Neutrophil (primary cell): ENCODE results near the gene SIRT1.

ENCODE experiments used
- H3K27ac ChIP-seq: fragments of 200-600 bp; sonication (generic); 2 replicates; pipeline ENCODE4 v1.5.1; 2016; ENCODE audit warnings: mild to moderate bottlenecking, moderate library complexity
- H3K27me3 ChIP-seq: fragments of 200-600 bp; sonication (generic); 2 replicates; pipeline ENCODE4 v1.6.0; 2016; ENCODE audit warnings: mild to moderate bottlenecking
- H3K36me3 ChIP-seq: fragments of 200-600 bp; sonication (generic); 2 replicates; pipeline ENCODE4 v1.5.1; 2017
- H3K4me1 ChIP-seq, 2 experiments: fragments of 200-600 bp in 1 of 2; sonication (generic) in 1 of 2; 1 replicate in 1 of 2; 2 replicates in 1 of 2; pipeline versions ENCODE4 v1.5.1 to v1.6.1; 2013 to 2016; ENCODE audit warnings: low read depth in 1 of 2, low read length in 1 of 2, mild to moderate bottlenecking in 1 of 2, moderate library complexity in 1 of 2; ENCODE audit not compliant: control insufficient read depth in 1 of 2, insufficient read depth in 1 of 2
- H3K4me3 ChIP-seq, 2 experiments: fragments of 200-600 bp in 1 of 2; sonication (generic) in 1 of 2; 1 replicate in 1 of 2; 2 replicates in 1 of 2; pipeline ENCODE4 v1.5.1; 2013 to 2016; ENCODE audit warnings: low read depth in 1 of 2, low read length in 1 of 2, mild to moderate bottlenecking in 1 of 2, moderate library complexity in 1 of 2
- H3K9me3 ChIP-seq: fragments of 200-600 bp; sonication (generic); 2 replicates; pipeline ENCODE4 v1.5.1; 2016
- TF ChIP-seq, protein P1 (sequence below): fragments of 200-600 bp; sonication (generic); IDR thresholded peaks from 2 replicates; pipeline ENCODE4 v1.5.1; 2016; ENCODE audit warnings: antibody characterized with exemption

Gene SIRT1

DNA sequence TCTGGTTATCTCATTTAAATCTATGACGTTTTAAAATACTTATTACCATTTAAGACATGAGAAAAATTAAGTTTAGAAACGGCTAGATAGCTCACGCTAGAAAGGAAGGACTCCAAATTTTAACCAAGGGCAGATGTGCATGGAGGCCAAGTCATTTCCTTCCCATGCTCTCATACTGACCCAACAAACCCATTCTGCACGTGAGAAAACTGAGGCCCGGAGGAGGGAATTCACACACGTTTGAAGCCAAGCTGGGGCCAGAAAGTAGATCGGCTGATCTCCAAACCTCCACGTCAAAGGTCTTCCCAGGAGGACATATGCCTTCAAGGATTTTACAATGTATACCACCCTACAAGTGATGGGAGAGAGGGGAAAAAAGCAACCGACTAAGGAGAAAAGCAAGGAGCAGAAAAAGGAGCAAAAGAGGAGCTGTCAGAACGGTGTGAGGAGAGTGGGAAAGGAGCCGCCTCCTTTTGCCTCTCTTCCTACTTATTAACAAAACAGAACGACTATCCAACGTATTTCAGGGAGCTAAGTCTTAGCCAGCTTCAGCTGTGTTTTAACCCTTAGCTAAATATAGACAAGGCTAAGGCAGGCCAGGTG, 645 bp upstream of the SIRT1 start:
- H3K9me3 ChIP-seq, result no peaks in the 10 kb centered on the region
- H3K4me1 ChIP-seq, result peaks cover 22 to 27% of the 10 kb centered on the region in 2 experiments
- peak overlapping the region; percentile 84 to 86 for H3K4me3 ChIP-seq
- H3K27ac ChIP-seq, result peak overlapping the region; percentile 98
- H3K27me3 ChIP-seq, result no peaks in the 10 kb centered on the region
- H3K36me3 ChIP-seq, result peaks cover 20% of the 10 kb centered on the region
- TF ChIP-seq, protein P1, sequence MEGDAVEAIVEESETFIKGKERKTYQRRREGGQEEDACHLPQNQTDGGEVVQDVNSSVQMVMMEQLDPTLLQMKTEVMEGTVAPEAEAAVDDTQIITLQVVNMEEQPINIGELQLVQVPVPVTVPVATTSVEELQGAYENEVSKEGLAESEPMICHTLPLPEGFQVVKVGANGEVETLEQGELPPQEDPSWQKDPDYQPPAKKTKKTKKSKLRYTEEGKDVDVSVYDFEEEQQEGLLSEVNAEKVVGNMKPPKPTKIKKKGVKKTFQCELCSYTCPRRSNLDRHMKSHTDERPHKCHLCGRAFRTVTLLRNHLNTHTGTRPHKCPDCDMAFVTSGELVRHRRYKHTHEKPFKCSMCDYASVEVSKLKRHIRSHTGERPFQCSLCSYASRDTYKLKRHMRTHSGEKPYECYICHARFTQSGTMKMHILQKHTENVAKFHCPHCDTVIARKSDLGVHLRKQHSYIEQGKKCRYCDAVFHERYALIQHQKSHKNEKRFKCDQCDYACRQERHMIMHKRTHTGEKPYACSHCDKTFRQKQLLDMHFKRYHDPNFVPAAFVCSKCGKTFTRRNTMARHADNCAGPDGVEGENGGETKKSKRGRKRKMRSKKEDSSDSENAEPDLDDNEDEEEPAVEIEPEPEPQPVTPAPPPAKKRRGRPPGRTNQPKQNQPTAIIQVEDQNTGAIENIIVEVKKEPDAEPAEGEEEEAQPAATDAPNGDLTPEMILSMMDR, result no peak

DNA sequence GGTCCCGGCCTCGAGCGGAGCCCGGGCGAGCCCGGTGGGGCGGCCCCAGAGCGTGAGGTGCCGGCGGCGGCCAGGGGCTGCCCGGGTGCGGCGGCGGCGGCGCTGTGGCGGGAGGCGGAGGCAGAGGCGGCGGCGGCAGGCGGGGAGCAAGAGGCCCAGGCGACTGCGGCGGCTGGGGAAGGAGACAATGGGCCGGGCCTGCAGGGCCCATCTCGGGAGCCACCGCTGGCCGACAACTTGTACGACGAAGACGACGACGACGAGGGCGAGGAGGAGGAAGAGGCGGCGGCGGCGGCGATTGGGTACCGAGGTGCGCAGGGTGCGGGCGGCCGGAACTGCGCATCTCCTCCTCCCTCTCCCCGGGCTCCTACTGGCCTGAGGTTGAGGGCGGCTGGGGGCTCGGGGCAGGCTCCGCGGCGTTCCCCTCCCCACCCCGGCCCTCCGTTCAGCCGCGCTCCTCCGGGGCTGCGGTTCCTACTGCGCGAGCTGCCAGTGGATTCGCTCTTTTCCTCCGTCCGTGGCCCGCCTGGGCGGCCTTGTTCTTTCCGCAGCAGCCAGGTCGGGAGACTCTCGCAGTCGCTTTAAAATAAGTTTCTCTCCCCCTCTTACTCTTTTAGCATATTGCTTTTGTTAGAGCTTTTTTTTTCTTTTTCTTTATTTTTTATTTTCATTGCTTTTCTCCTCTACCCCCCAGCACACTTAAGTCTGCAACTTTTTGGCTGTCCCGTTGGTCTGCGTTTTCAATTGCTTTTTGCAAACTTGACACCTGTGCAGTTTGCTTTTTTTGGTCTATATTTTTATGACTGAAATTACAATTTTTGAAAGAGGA, 600 bp downstream of the SIRT1 start:
- H3K4me3 ChIP-seq, result peak overlapping the region; percentile 84 to 86
- TF ChIP-seq, protein P1, result no peak
- no peaks in the 10 kb centered on the region for H3K27me3 ChIP-seq
- H3K4me1 ChIP-seq, result peaks cover 22 to 27% of the 10 kb centered on the region in 2 experiments
- peaks cover 32% of the 10 kb centered on the region for H3K36me3 ChIP-seq
- peak overlapping the region; percentile 98 for H3K27ac ChIP-seq
- no peaks in the 10 kb centered on the region for H3K9me3 ChIP-seq

DNA sequence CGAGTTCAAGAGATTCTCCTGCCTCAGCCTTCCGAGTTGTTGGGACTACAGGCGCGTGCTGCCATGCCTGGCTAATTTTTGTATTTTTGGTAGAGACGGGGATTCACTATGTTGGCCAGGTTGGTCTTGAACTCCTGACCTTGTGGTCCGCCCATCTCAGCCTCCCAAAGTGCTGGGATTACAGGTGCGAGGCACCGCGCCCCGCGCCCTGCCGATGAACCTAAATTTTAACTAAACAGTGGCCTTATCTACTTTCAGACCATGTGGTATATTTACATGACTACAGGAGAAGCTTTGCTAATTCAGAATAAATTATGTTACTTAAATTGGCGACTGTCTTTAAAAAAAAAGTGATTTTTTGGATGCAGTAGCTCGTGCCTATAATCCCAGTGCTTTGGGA, 9.2 kb downstream of the SIRT1 start:
- Histone ChIP-seq H3K27me3 (no peaks in the 10 kb centered on the region), H3K27ac (no peak overlapping the region), H3K4me1 (no peaks in the 10 kb centered on the region), H3K9me3 (no peaks in the 10 kb centered on the region), H3K36me3 (peaks cover 90% of the 10 kb centered on the region), H3K4me3 (no peak overlapping the region)
- TF ChIP-seq, protein P1, result no peak

DNA sequence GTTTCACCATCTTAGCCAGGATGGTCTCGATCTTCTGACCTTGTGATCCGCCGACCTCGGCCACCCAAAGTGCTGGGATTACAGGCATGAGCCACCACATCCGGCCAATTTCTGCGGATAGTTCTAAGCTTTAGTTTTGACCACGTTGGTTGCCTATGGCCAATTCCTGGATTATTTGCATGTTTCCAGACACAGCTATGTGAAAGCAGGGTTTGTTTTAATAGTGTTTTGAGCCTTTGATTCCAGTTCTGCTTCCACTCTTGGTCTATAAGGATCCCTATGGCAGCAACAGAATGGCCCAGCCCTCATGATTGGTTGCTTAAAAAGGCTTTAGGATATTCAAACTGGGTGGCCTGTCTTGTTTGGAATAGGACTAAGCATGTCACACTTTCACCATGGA, 19.1 kb downstream of the SIRT1 start:
- Histone ChIP-seq H3K9me3 (no peaks in the 10 kb centered on the region), H3K4me3 (no peak overlapping the region), H3K36me3 (peaks cover 86% of the 10 kb centered on the region), H3K27me3 (no peaks in the 10 kb centered on the region), H3K4me1 (no peaks in the 10 kb centered on the region), H3K27ac (no peak overlapping the region)
- TF ChIP-seq, protein P1, result no peak

DNA sequence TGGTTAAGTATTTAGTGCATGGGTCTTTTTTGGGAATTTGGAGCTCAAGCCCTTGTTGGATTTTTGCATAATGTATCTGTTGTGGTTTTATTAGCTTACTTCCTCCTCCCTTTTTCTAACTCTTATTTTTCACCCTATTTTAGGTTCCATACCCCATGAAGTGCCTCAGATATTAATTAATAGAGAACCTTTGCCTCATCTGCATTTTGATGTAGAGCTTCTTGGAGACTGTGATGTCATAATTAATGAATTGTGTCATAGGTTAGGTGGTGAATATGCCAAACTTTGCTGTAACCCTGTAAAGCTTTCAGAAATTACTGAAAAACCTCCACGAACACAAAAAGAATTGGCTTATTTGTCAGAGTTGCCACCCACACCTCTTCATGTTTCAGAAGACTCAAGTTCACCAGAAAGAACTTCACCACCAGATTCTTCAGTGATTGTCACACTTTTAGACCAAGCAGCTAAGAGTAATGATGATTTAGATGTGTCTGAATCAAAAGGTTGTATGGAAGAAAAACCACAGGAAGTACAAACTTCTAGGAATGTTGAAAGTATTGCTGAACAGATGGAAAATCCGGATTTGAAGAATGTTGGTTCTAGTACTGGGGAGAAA, 28.0 kb downstream of the SIRT1 start:
- H3K27me3 ChIP-seq, result no peaks in the 10 kb centered on the region
- H3K4me3 ChIP-seq, result no peak overlapping the region
- TF ChIP-seq, protein P1, result no peak
- peaks cover 97% of the 10 kb centered on the region for H3K36me3 ChIP-seq
- no peak overlapping the region for H3K27ac ChIP-seq
- H3K9me3 ChIP-seq, result no peaks in the 10 kb centered on the region
- no peaks in the 10 kb centered on the region for H3K4me1 ChIP-seq
